Mesenchymal stem cell (in vitro differentiated cells and primary cell): ENCODE data around the gene ARMC12.

Experiments used
- DNase-seq: peaks from one replicate; pipeline ENCODE4 v3.0.0-alpha.2; 2013
- H2AFZ ChIP-seq: one replicate; pipeline ENCODE4 v1.6.1; 2013; ENCODE audit warnings: low read depth, mild to moderate bottlenecking, control low read depth, inconsistent platforms, low read length, moderate library complexity
- H2AK5ac ChIP-seq: 2 replicates; pipeline ENCODE4 v1.6.1; 2013; ENCODE audit warnings: low read length, moderate library complexity, mild to moderate bottlenecking, inconsistent platforms; ENCODE audit not compliant: severe bottlenecking
- H2BK120ac ChIP-seq: one replicate; pipeline ENCODE4 v1.6.1; 2013; ENCODE audit warnings: low read depth, mild to moderate bottlenecking, inconsistent platforms, low read length, moderate library complexity
- H2BK12ac ChIP-seq, 2 experiments: one replicate each; pipeline ENCODE4 v1.6.1; 2013; ENCODE audit warnings: inconsistent platforms in 2 of 2, low read length in 2 of 2, mild to moderate bottlenecking in 2 of 2, moderate library complexity in 2 of 2, control low read depth in 1 of 2
- H2BK15ac ChIP-seq: one replicate; pipeline ENCODE4 v1.6.1; 2013; ENCODE audit warnings: mild to moderate bottlenecking, low read depth, inconsistent platforms; ENCODE audit not compliant: poor library complexity, severe bottlenecking
- H2BK5ac ChIP-seq: 2 replicates; pipeline ENCODE4 v1.6.1; 2013; ENCODE audit warnings: low read depth, mild to moderate bottlenecking, low read length, control low read depth, inconsistent platforms; ENCODE audit not compliant: poor library complexity, severe bottlenecking
- H3K14ac ChIP-seq, 2 experiments: one replicate each; pipeline ENCODE4 v1.6.1; 2013; ENCODE audit warnings: inconsistent platforms in 2 of 2, low read length in 2 of 2, control low read depth in 1 of 2, mild to moderate bottlenecking in 1 of 2, moderate library complexity in 1 of 2
- H3K18ac ChIP-seq, 2 experiments: one replicate each; pipeline ENCODE4 v1.6.1; 2013; ENCODE audit warnings: inconsistent platforms in 2 of 2, low read length in 2 of 2, control low read depth in 1 of 2, low read depth in 1 of 2, mild to moderate bottlenecking in 1 of 2
- H3K23ac ChIP-seq, 2 experiments: one replicate each; pipeline ENCODE4 v1.6.1; 2013; ENCODE audit warnings: inconsistent platforms in 2 of 2, low read length in 2 of 2, mild to moderate bottlenecking in 2 of 2, moderate library complexity in 2 of 2, control low read depth in 1 of 2
- H3K27ac ChIP-seq: 2 replicates; pipeline ENCODE4 v1.5.1; 2013; ENCODE audit warnings: mild to moderate bottlenecking, moderate library complexity, low read length, control low read depth, inconsistent platforms; ENCODE audit not compliant: poor library complexity, severe bottlenecking
- H3K27me3 ChIP-seq, 2 experiments: 2 replicates each; pipeline versions ENCODE4 v1.6.1 to v1.7.0; 2013; ENCODE audit warnings: low read length in 2 of 2, mild to moderate bottlenecking in 2 of 2, moderate library complexity in 2 of 2, control low read depth in 1 of 2, inconsistent platforms in 1 of 2; ENCODE audit not compliant: control insufficient read depth in 1 of 2, insufficient read depth in 1 of 2
- H3K36me3 ChIP-seq, 2 experiments: 2 replicates each; pipeline versions ENCODE4 v1.6.1 to v1.7.0; 2013; ENCODE audit warnings: low read length in 2 of 2, control low read depth in 1 of 2, inconsistent platforms in 1 of 2, low read depth in 1 of 2, mild to moderate bottlenecking in 1 of 2; ENCODE audit not compliant: insufficient read depth in 2 of 2, control insufficient read depth in 1 of 2
- H3K4ac ChIP-seq, 2 experiments: one replicate each; pipeline ENCODE4 v1.6.1; 2013; ENCODE audit warnings: inconsistent platforms in 2 of 2, low read length in 2 of 2, mild to moderate bottlenecking in 2 of 2, moderate library complexity in 2 of 2, control low read depth in 1 of 2, low read depth in 1 of 2
- H3K4me1 ChIP-seq: 2 replicates; pipeline ENCODE4 v1.6.1; 2013; ENCODE audit warnings: low read depth, low read length, control low read depth; ENCODE audit not compliant: control insufficient read depth, insufficient read depth
- H3K4me2 ChIP-seq: 2 replicates; pipeline ENCODE4 v1.6.1; 2013; ENCODE audit warnings: low read length, mild to moderate bottlenecking, inconsistent platforms; ENCODE audit not compliant: poor library complexity, severe bottlenecking
- H3K4me3 ChIP-seq, 2 experiments: 2 replicates each; pipeline versions ENCODE4 v1.5.1 to v1.7.0; 2013; ENCODE audit warnings: low read length in 2 of 2, mild to moderate bottlenecking in 2 of 2, control low read depth in 1 of 2, low read depth in 1 of 2; ENCODE audit not compliant: insufficient read depth in 1 of 2
- H3K79me1 ChIP-seq: replicated peaks from 2 replicates; pipeline ENCODE4 v1.6.1; 2013; ENCODE audit warnings: mild to moderate bottlenecking, control low read depth, low read length, inconsistent platforms; ENCODE audit not compliant: poor library complexity, severe bottlenecking
- H3K9ac ChIP-seq: 2 replicates; pipeline ENCODE4 v1.7.0; 2013; ENCODE audit warnings: mild to moderate bottlenecking, low read length, moderate library complexity
- H3K9me3 ChIP-seq: 2 replicates; pipeline ENCODE4 v1.7.0; 2013; ENCODE audit warnings: mild to moderate bottlenecking, low read length; ENCODE audit not compliant: control insufficient read depth
- H4K8ac ChIP-seq: one replicate; pipeline ENCODE4 v1.6.1; 2013; ENCODE audit warnings: inconsistent platforms, mild to moderate bottlenecking, low read length, moderate library complexity
- H4K91ac ChIP-seq: one replicate; pipeline ENCODE4 v1.6.1; 2013; ENCODE audit warnings: mild to moderate bottlenecking, low read length, inconsistent platforms
- WGBS: methylation state at CpG from one replicate; pipeline ENCODE4 v1.1.7; 2013; ENCODE audit warnings: mixed read lengths; 5-methylcytosine and 5-hydroxymethylcytosine counted together

ARMC12 gene

DNA sequence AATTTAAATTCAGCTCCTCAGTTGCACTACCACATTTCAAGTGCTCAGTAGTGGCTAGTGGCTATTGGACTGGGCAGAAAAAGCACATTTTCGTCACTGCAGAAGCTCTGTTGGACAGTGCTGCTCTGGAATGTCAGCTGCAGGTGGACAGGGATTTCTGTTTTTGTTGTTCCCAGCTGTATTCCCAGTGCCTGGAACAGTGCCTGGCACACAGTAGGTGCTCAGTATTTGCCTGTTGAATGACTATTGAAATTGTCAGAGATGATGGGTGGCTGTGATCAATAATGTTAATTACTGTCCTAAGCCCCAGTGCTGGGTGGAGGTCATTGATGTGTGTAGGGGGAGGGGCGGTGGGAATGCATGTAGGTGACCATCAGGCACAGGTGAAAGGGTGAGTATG, 49.4 kb downstream of the ARMC12 start:
- Histone ChIP-seq H3K9me3 (no peaks in the 10 kb centered on the region), H3K79me1 (no peaks in the 10 kb centered on the region), H2AK5ac (no peak overlapping the region), H4K91ac (no peak overlapping the region), H2BK12ac (no peak overlapping the region), H3K4me1 (no peaks in the 10 kb centered on the region), H3K4ac (no peak overlapping the region), H4K8ac (no peak overlapping the region), H3K27me3 (peaks cover 27 to 77% of the 10 kb centered on the region in 2 experiments), H3K36me3 (no peaks in the 10 kb centered on the region), H2BK5ac (no peak overlapping the region), H3K4me3 (no peak overlapping the region), H2BK15ac (no peak overlapping the region), H3K18ac (no peak overlapping the region), H3K9ac (no peak overlapping the region), H3K14ac (no peak overlapping the region), H2AFZ (no peak overlapping the region), H3K23ac (no peak overlapping the region), H3K27ac (no peak overlapping the region), H3K4me2 (no peak overlapping the region), H2BK120ac (no peak overlapping the region)
- WGBS = 75% methylated on average over 2 of the region's 2 CpGs
- no peak for DNase-seq

DNA sequence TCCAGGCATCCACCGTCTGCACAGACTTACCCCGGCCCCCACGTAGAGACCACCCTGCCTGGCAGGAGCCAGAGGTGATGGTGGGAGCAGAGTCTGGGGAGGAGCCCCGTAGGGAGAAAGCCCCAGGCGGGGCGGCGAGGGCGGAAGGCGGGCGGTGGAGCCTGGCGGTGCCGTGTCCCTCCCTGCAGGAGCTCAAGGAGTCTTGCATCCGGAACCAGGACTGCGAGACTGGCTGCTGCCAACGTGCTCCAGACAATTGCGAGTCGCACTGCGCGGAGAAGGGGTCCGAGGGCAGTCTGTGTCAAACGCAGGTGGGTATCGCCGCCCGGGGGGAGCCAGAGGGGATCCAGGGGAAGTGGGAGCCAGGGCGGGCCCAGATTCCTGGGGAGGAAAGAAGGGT, 50.0 kb downstream of the ARMC12 start:
- Histone ChIP-seq H2BK15ac (no peak overlapping the region), H2BK120ac (no peak overlapping the region), H3K14ac (no peak overlapping the region), H3K9me3 (no peaks in the 10 kb centered on the region), H3K36me3 (no peaks in the 10 kb centered on the region), H4K91ac (no peak overlapping the region), H3K18ac (no peak overlapping the region), H4K8ac (no peak overlapping the region), H3K4me3 (no peak overlapping the region), H3K23ac (no peak overlapping the region), H3K27me3 (peaks cover 27 to 75% of the 10 kb centered on the region in 2 experiments), H3K27ac (no peak overlapping the region), H3K4ac (no peak overlapping the region), H2BK12ac (no peak overlapping the region), H2BK5ac (no peak overlapping the region), H2AFZ (no peak overlapping the region), H2AK5ac (no peak overlapping the region), H3K9ac (no peak overlapping the region), H3K4me1 (no peaks in the 10 kb centered on the region), H3K79me1 (no peaks in the 10 kb centered on the region), H3K4me2 (no peak overlapping the region)
- 78% methylated on average over 25 of the region's 25 CpGs for WGBS
- DNase-seq = no peak

DNA sequence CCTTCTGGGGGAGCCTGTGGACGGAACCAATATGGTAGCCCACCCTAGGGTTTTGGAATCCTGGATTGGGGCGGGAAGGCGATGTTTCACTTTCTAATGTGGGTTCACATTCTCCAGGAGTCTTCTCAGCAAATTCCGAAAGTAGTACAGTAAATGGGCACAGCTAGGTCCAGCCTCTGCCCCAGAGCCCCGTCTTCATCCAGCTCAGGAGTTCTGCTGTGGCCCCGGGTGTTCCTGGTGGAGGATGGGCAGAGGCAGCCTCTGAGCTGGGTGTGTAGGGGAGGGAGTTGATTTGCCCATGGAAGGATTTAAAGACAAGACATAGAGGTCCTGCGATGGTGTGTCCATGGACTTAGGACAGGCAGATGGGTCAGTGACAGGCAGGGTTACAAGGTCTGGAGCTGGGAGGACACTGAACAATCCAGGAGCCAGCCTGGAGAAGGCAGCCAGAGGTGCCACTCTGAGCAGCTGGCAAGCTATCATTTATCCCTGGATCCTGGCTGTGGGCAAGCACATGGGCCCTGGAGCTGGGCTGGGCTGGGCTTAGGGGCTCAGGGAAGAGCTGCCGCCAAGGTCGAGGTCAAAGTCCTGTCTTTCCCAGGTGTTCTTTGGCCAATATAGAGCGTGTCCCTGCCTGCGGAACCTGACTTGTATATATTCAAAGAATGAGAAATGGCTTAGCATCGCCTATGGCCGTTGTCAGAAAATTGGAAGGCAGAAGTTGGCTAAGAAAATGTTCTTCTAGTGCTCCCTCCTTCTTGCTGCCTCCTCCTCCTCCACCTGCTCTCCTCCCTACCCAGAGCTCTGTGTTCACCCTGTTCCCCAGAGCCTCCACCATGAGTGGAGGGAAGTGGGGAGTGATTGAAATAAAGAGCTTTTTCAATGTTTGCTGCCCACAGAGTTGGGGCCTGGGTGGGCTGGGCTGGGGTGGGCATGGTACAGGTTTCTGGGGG, 50.7 kb downstream of the ARMC12 start:
- Histone ChIP-seq H2BK120ac (no peak overlapping the region), H2AFZ (no peak overlapping the region), H3K79me1 (no peaks in the 10 kb centered on the region), H3K23ac (no peak overlapping the region), H3K27me3 (peaks cover 27 to 74% of the 10 kb centered on the region in 2 experiments), H2AK5ac (no peak overlapping the region), H4K91ac (no peak overlapping the region), H2BK12ac (no peak overlapping the region), H3K18ac (no peak overlapping the region), H2BK5ac (no peak overlapping the region), H3K27ac (no peak overlapping the region), H3K9ac (no peak overlapping the region), H3K4me3 (no peak overlapping the region), H3K4ac (no peak overlapping the region), H2BK15ac (no peak overlapping the region), H3K4me1 (no peaks in the 10 kb centered on the region), H4K8ac (no peak overlapping the region), H3K36me3 (no peaks in the 10 kb centered on the region), H3K14ac (no peak overlapping the region), H3K9me3 (no peaks in the 10 kb centered on the region), H3K4me2 (no peak overlapping the region)
- no peak for DNase-seq
- WGBS = 93% methylated on average over 13 of the region's 13 CpGs

DNA sequence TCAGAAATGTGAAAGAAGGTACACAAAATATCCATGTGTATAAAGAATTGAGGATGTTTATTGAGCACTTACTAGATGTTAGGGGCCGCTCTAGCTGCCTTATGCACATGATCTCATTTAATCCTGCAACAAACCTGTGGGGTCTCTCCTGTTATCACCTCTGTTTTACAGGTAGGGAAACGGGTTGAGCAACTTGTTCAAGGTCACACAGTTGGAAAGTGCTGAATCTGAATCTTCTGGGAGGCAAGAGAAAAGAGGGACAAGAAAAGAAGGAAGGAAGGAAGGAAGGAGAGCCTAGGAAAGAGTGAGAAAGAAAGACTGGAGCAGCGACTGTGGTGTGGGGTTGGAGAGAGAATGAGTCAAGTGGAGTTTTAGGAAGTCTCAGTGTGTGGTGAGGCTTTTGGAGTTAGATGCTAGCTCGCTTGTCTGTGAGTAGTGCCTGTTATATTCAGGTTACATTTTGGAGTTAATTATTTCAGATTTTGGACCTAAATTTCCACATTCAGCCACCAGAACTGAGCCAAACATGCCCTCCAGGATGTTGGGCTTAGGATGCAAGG, 51.7 kb downstream of the ARMC12 start:
- no peaks in the 10 kb centered on the region for H3K79me1 ChIP-seq
- peaks cover 3% of the 10 kb centered on the region for H3K9me3 ChIP-seq
- no peak overlapping the region for H3K4me3 ChIP-seq
- H3K18ac ChIP-seq = no peak overlapping the region
- no peak overlapping the region for H4K91ac ChIP-seq
- no peak overlapping the region for H3K4me2 ChIP-seq
- no peak overlapping the region for H2BK120ac ChIP-seq
- H2BK12ac ChIP-seq = no peak overlapping the region
- peaks cover 30 to 81% of the 10 kb centered on the region in 2 experiments for H3K27me3 ChIP-seq
- H2BK15ac ChIP-seq = no peak overlapping the region
- no peak overlapping the region for H2AFZ ChIP-seq
- 70% methylated on average over 3 of the region's 4 CpGs for WGBS
- H4K8ac ChIP-seq = no peak overlapping the region
- no peaks in the 10 kb centered on the region for H3K36me3 ChIP-seq
- no peak overlapping the region for H3K23ac ChIP-seq
- H3K27ac ChIP-seq = no peak overlapping the region
- H3K4me1 ChIP-seq = no peaks in the 10 kb centered on the region
- H3K9ac ChIP-seq = no peak overlapping the region
- H3K4ac ChIP-seq = no peak overlapping the region
- no peak for DNase-seq
- no peak overlapping the region for H2BK5ac ChIP-seq
- no peak overlapping the region for H3K14ac ChIP-seq
- no peak overlapping the region for H2AK5ac ChIP-seq
